B cell (primary cell): ENCODE results near the gene KIF7.

Source experiments
- CTCF ChIP-seq: fragments of 200-600 bp; IDR thresholded peaks from one replicate; pipeline ENCODE4 v1.8.0; 2022; ENCODE audit warnings: antibody characterized with exemption, mild to moderate bottlenecking
- EZH2 ChIP-seq: IDR thresholded peaks from 2 replicates; pipeline ENCODE4 v1.6.1; 2012; ENCODE audit warnings: borderline replicate concordance, low read depth, mild to moderate bottlenecking, moderate library complexity, low read length; ENCODE audit not compliant: insufficient read depth, poor library complexity, severe bottlenecking

- no peak for TF ChIP-seq CTCF
- no peak for TF ChIP-seq EZH2
These were observed 77.1 kb downstream of the KIF7 start for GRCh38 chr15:89578146-89578545.
